ENCODE results near the gene STAG2.

GRCh38 chrX:123962006-123962467 lies 531 bp downstream of the STAG2 start:
- no peak for TF ChIP-seq POLR2A (IDR thresholded peaks at IDR 0.05)
- no peak for TF ChIP-seq CTCF (IDR thresholded peaks at IDR 0.05)
